Measurements from ENCODE around the gene CSF1. TPM values are rescaled to one million over a fixed set of nuclear protein-coding genes. Genes with fewer than 3 reads are reported as not detected.
"Not testable (repeated sequence)": the region's sequence is repeated elsewhere in the genome, so short reads cannot be mapped to it uniquely, and the experiment has no call there.

Gene CSF1
- total and polyA plus RNA-seq, 10 donors: 5.8 to 207 (median 78.1) TPM

GRCh38 chr1:109918671-109919070 is 8.0 kb downstream of the CSF1 start:
- Histone ChIP-seq H3K36me3 (peaks cover 0 to 97% (median 70%) of the 10 kb centered on the region in 6 donors), H3K4me3 (no peak overlapping the region), H3K27ac (peak overlapping the region in 5 of 8 donors; percentile 24 to 56 (median 39)), H3K27me3 (replicated peaks in 1 of 7) (peaks cover 0 to 7% (median 0%) of the 10 kb centered on the region in 7 donors), H3K4me1 (peaks cover 0 to 87% (median 30%) of the 10 kb centered on the region in 6 donors), H3K9me3 (no peaks in the 10 kb centered on the region)
- peak; percentile 42 for DNase-seq
- 78 to 90% (median 87%) methylated on average over 7 of the region's 7 CpGs for WGBS, 5 donors
- intact Hi-C loops (cut with DNase I; ENCODE audit: low total_unique reads): no loop called here
- TF ChIP-seq POLR2A (IDR thresholded peaks at IDR 0.05) (no peak), POLR2AphosphoS5 (IDR thresholded peaks at IDR 0.05) (peak in 1 of 3 donors; percentile 20)

- TF ChIP-seq POLR2A (IDR thresholded peaks at IDR 0.05) (no peak), CTCF (IDR thresholded peaks at IDR 0.05 in 8 of 11, conservative IDR thresholded peaks at IDR 0.05 in 3 of 11) (no peak), POLR2AphosphoS5 (IDR thresholded peaks at IDR 0.05) (no peak)
- 87 to 95% (median 91%) methylated on average over 6 of the region's 6 CpGs for WGBS, 5 donors
- peak overlapping the region in 2 of 8 donors; percentile 32 to 56 for H3K27ac ChIP-seq
- H3K9me3 ChIP-seq: no peaks in the 10 kb centered on the region
- peak; percentile 28 for DNase-seq
- H3K27me3 ChIP-seq (replicated peaks in 1 of 7): peaks cover 0 to 4% (median 0%) of the 10 kb centered on the region in 7 donors
- peaks cover 0 to 100% (median 77%) of the 10 kb centered on the region in 6 donors for H3K36me3 ChIP-seq
- intact Hi-C loops (cut with DNase I; ENCODE audit: low total_unique reads): no loop called here
- peaks cover 0 to 87% (median 29%) of the 10 kb centered on the region in 6 donors for H3K4me1 ChIP-seq
- no peak overlapping the region for H3K4me3 ChIP-seq
Measured at GRCh38 chr1:109919303-109919702, 8.7 kb downstream of the CSF1 start.

GRCh38 chr1:109920391-109920790 is 9.7 kb downstream of the CSF1 start:
- H3K9me3 ChIP-seq; intact Hi-C loops (cut with DNase I; ENCODE audit: low total_unique reads); H3K27me3 ChIP-seq (replicated peaks in 1 of 7); H3K4me3 ChIP-seq; DNase-seq: not testable (repeated sequence)
- 86 to 91% (median 91%) methylated on average over 9 to 10 of the region's 10 CpGs for WGBS, 5 donors
- H3K4me1 ChIP-seq: peaks cover 0 to 87% (median 30%) of the 10 kb centered on the region in 6 donors
- H3K36me3 ChIP-seq: peaks cover 0 to 100% (median 85%) of the 10 kb centered on the region in 6 donors
- H3K27ac ChIP-seq: peak overlapping the region in 4 of 8 donors; percentile 8 to 32 (median 18)

GRCh38 chr1:109922326-109922725 is 11.7 kb downstream of the CSF1 start:
- Histone ChIP-seq H3K27me3 (replicated peaks in 1 of 7) (no peaks in the 10 kb centered on the region), H3K4me3 (no peak overlapping the region), H3K27ac (peak overlapping the region in 4 of 8 donors; percentile 11 to 78 (median 62)), H3K9me3 (no peaks in the 10 kb centered on the region), H3K36me3 (peaks cover 0 to 100% (median 94%) of the 10 kb centered on the region in 6 donors), H3K4me1 (peaks cover 3 to 86% (median 29%) of the 10 kb centered on the region in 6 donors)
- WGBS, 5 donors: 72 to 88% (median 78%) methylated on average over 7 to 8 of the region's 8 CpGs
- peak in 2 of 3 donors; percentile 21 to 56 for TF ChIP-seq POLR2AphosphoS5 (IDR thresholded peaks at IDR 0.05)
- no peak for TF ChIP-seq POLR2A (IDR thresholded peaks at IDR 0.05)
- intact Hi-C loops (cut with DNase I; ENCODE audit: low total_unique reads): no loop called here
- no peak for DNase-seq

GRCh38 chr1:109923131-109923945 is 12.7 kb downstream of the CSF1 start:
- peaks cover 0 to 100% (median 84%) of the 10 kb centered on the region in 6 donors for H3K36me3 ChIP-seq
- no peak for DNase-seq

More at GRCh38 chr1:109923131-109923945, 12.7 kb downstream of the CSF1 start:
- Histone ChIP-seq H3K9me3 (no peaks in the 10 kb centered on the region), H3K4me3 (no peak overlapping the region), H3K27me3 (replicated peaks in 1 of 7) (no peaks in the 10 kb centered on the region), H3K27ac (peak overlapping the region in 6 of 8 donors; percentile 20 to 85 (median 62)), H3K4me1 (peaks cover 2 to 86% (median 36%) of the 10 kb centered on the region in 6 donors)
- TF ChIP-seq POLR2A (IDR thresholded peaks at IDR 0.05) (no peak), POLR2AphosphoS5 (IDR thresholded peaks at IDR 0.05) (peak in 1 of 3 donors; percentile 51), CTCF (IDR thresholded peaks at IDR 0.05 in 8 of 11, conservative IDR thresholded peaks at IDR 0.05 in 3 of 11) (peak in 8 of 11 experiments; percentile 16 to 58 (median 46))
- intact Hi-C loops (cut with DNase I; ENCODE audit: low total_unique reads): no loop called here
- WGBS, 5 donors: 77 to 91% (median 82%) methylated on average over 9 to 17 of the region's 17 CpGs
